Measurements from ENCODE around the gene TRPM5. TPM values are rescaled to one million over a fixed set of nuclear protein-coding genes. Genes with fewer than 3 reads are reported as not detected.

Gene TRPM5
- polyA plus RNA-seq, 10 donors: 0.05 TPM; not detected in 8

DNA sequence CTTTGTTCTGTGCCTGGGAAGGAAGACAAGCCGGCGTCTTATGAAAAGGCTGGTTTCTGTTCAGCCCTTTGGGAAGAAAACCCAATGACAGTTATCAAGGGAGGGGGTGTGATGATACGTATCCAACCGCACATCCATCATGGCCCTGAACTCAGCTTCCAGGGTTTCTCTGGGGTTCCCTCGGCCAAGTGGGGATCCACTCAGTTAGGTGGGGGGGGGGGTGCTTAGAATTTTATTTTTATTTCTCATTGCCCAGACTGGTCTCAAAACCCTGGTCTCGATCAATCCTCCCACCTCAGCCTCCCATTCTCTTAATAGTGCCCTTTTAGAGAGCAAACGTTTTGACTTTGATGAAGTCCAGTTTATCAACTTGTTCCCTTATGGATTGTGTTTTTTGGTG lies 26.2 kb upstream of the TRPM5 start:
- no peak for DNase-seq

DNA sequence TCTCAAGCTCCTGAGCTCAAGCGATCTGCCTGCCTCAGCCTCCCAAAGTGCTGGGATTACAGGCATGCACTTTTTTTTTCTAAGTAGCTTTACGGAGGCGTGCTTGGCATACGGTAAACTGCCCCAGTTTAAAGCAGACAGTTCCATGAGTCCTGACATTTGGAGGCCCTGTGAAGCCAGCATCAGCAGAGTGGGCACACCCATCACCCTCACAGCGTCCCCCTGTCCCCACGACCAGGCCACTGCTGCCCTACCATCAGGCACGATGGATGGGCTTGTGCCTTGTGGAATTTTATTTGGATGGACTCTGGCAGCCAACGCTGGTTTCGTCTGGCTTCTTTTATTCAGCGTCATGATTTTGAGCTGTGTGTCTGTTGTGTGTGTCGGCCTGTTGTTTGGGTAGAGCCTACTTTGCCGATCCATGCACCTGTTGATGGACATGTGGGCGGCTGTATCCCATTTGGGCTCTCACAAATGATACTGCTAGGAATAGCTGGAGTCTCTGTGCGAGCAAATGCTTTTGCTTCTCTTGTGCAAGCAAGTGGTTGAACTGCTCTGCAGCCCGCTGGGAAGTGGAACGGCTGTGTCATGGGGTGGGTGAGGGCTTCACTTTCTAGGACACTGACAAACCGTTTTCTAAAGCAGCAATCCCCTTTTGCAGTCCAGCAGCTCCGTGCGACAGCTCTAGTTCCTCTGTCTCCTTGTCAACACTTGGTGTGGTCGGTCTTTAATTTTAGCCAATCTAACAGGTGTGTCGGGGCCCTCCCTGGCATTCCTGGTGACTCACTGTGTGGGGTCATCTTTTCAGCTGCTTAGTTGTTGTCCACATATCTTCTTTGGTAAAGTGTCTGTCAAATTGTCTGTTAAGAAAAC lies 24.3 kb upstream of the TRPM5 start:
- DNase-seq: no peak

DNA sequence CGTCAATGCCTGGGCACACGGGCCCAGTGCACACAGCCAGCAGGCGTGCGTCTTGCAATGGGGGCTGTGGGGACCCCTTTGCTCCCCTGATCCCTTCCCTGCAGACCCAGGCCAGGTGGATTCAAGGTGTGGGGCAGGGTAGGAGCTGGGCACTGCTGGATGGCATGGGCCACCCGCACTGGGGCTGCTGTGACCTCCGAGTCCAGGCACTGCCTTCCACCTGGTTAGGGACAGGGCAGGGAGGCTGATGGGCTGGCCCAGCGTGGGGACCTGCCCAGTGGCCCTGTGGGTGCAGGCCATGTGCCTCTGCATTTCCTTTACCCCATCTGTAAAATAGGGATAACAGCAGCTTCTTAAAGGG lies 23.4 kb upstream of the TRPM5 start:
- no peak for DNase-seq

DNA sequence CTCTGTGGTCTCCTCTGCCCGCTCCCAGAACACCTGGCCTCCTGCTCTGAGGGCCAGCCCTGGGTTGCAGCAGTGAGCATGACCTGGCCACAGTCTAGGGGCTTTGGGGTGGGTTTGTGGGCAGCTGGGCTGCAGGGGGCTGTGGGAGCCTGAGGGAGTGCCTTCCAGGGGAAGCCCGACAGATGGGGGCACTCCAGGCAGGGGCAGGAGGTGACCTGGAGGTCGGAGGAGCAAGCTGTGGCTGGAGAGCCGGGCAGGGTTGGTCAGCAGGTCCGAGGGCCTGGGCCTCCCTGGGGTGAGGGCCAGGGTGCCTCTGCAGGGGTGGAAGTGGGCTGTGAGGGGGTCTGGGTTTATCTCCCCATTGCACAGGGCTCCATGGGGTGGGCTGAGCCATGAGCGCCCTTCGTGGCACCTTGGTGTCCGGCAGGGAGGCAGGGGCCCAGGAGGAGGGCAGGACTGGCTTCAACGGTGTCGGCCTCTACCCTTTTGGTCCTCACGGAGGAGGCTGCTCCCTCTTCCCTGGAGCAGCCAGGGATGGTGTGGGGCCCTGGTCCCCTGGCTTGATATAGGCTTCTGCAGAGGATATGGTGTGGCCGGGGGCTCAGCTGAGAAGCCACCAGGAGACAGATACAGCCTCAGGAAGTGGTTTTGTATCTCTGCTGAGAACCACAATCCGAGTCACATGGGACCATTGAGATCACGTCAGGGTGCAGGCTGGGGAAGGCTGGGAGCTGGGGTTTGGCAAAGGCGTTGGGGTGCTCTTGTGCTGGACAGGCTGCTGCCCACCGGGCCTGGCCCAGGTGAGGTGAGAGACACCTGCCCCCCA lies 22.8 kb upstream of the TRPM5 start:
- no peak for DNase-seq

DNA sequence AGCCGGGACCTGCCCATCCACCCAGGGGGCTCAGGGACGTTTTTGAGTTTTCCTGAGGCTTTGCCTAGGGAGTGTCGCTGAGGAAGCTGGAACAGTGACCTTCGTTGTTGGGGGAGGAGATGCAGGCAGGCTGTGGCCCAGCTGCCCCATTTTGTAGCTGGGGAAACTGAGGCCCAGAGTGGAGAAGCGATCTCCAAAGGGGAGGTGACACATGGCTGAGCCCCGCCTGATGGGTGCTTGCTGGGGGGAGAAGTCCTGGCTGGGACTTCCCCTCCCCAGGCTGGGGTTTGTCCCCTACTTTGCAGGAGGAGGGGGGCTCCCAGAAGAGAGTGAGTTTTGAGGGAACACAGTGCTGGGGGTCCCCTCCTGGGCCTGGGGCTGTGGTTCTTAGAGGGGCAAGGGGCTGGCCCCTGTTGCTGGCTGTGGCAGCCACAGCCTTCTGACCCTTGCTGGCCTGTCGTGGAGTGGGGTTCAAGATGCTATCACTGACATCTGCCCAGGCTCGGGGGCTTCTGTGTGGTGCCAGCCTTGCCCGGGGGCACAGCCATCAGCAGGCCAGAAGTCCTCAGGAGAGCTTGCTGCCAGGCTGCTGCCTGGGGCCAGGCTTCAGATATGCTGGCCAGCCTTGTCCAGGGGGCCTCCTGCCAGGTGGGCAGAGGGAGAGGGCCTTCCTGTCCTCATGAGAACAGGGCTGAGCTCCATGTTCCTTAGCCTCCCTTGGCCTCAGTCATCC lies 21.9 kb upstream of the TRPM5 start:
- DNase-seq: no peak

- no peak for DNase-seq
These were observed 21.1 kb upstream of the TRPM5 start for GRCh38 chr11:2465202-2466068.

GRCh38 chr11:2464451-2465165 lies 20.3 kb upstream of the TRPM5 start:
- no peak for DNase-seq

DNA sequence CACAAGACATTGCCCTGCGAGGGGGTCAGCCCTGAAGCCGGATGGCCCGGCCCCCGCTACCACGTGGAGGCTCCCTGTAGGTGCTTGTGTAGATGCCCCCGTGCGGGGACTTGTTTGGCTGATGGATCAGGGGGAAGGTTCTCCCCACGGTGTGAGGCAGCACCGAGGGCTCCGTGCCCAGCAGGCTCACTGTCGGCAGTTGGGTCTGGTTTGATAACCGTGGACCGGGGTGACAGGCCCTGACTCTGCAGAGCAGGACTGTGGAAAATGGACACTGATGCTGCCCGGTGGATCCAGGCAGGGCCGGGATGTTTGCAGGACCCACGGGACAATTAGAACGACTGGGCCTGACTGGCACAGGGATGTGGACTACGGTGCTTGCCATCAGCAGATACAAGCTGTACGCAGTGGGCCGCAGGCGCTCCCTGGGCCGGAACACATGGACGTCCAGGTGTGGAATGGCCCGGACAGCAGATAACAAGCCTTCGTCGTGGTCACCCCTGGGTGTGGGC lies 19.5 kb upstream of the TRPM5 start:
- DNase-seq: no peak

DNA sequence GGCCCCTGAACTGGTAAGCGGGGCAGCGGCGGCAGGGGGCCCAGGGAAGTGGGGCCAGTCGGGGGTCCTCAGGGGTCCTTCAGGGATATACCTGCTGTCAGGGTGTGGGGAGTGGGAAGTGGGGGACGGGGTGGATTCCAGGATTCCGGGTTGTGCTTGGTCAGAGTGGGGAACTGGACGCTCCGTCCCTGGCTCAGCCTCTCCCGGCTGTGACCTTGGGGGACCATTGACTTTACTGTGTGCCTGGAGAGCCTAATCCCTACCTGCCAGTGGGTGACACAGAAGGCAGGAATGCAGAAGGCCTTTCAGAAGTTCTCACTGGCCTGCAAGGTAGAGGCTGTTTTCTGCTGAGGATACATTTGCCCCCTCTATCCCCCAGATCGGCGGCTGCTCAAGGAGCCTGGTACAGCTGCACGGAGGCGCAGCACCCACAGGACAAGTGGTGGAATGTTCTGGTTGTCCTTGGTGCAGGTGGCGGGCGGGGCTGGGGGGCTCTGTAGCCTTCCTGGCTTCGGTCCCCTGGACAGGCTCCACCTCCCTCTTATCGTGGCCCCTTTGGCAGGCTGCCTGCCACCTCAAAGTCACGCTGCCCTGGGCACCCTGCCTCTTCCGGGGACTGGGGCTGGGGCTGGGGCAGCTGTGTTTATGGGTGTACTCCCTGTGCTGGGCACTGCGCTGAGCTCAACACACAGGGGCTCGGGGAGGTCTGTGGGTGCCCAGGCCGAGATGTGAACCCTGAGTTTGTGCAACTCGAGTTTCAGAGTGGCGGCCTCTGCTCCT lies 18.9 kb upstream of the TRPM5 start:
- no peak for DNase-seq

DNA sequence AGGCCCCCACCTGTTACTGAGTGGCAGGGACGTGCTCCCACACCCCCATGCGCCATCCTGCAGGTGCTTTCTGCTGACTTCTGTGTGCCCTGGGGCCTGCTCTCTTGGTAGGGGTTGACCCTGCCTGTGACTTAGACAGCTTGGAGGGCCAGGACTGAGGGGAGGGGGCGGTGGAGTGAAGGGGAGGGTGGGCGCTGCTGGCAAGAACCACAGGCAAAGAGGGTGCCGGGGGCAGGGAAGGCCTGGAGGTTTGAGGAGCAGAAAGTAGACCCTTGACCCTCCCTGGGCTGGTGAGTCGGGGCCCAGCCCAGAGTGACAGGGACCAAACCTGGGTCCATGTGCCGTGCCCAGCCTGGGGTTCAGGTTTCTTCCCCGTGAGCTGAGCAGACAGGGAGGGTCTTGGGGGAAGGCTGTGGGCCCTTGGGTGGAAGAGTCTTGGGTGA lies 18.2 kb upstream of the TRPM5 start:
- no peak for DNase-seq

DNA sequence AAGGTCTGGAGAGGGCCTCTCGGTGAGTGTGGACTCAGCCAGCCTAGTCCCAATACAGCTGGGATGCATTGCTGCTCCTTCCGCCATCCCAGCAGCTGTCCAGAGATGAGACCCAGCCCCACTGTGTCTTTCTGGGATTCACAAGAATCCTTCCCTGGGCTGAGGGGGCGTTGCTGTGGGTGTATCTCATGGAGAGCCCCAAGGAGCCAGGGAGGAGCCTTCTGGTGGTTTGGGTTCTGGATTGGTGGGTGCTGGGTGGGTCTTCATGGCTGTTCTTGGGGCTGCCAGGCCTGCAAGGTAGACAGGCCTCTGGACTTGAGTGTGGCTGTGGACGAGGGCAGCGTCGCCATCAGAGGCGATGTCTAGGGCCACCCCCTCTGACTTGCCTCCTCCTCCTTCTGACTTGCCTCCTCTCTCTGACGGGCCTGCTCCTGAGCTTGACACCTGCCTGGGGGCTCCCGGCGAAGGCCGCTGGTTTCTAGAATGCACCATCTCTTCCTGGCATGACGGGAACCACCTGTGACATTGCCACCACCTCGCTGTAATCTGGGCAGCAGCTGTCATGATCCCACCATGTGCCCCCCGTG lies 17.7 kb upstream of the TRPM5 start:
- DNase-seq: no peak

DNA sequence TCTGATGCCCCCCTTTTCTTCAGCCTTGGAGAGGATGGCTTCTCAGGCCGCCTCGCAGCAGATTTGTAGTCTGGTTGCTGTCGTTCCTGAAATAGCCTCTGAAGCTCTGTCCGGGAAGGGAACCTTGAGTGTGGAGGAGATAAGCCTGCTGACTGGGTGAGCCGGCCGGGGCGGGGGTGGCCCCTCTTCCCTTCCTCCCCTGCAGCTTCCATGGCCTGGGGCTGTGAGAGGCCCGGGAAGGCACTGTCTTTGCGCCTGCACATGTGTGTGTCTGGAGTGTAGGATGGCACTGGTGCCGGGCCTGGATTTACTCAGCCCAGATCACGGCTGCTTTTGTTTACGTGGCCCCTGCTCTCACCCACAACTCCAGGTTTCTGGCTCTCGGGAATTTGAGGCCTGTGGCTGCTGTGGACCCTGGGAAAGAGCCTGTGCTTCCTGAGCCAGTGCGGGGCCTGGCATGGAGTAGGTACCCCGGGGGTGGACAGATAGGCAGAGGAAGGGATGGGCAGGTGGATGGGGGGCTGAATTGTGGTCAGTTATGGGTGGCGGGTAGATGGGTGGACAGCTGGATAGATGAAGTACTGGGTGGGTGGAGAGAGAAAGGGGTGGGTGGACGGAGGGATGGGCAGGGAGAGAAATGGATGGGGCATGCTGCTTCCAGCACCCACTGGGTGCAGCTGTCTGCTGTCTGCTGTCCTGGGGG lies 17.1 kb upstream of the TRPM5 start:
- DNase-seq: no peak

GRCh38 chr11:2460540-2461252 lies 16.4 kb upstream of the TRPM5 start:
- DNase-seq: no peak

GRCh38 chr11:2459796-2460531 lies 15.7 kb upstream of the TRPM5 start:
- DNase-seq: no peak

- no peak for DNase-seq
These were observed 14.9 kb upstream of the TRPM5 start for GRCh38 chr11:2459016-2459725.

DNA sequence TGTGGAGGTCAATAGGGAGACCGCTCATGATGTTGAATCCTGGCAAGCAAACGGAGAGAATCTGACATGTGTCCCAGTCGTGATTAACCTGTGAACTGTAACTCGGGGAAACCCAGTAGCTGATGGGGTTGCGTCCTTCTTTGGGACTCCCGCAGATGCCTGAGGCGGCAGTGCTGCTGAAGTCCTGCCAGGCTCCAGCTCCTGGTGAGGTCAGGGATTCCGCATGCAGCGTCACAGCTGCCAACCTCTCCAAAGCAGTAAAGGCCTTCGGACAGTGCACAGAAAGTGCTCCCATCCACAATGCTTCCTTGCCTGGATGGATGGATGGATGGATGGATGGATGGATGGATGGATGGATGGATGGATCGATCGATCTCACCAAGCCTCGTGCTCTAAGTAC lies 14.0 kb upstream of the TRPM5 start:
- DNase-seq: no peak
